NCI-H1436 treated with DMSO at 0.1 percent for 48 hours (cell line): ENCODE measurements around the gene ASH1L.
A peak's percentile ranks its signal among the peaks of the same experiment; 100 is the strongest.
"Not testable (repeated sequence)": the region's sequence is repeated elsewhere in the genome, so short reads cannot be mapped to it uniquely, and the experiment has no call there.

Source experiments
- DNase-seq: peaks from one replicate; lab custom pipeline; 2025; lab: John Stamatoyannopoulos, UW

ASH1L gene

GRCh38 chr1:155562581-155563376 lies at the start of gene ASH1L:
ASH1L (minus strand) TSS chr1:155562803; CDS start chr1:155521519, 41,284 bp downstream.
- peak; percentile 48 for DNase-seq

GRCh38 chr1:155610257-155610647 lies 47.6 kb upstream of the ASH1L start:
- not testable (repeated sequence) for DNase-seq

GRCh38 chr1:155609515-155610256 lies 47.1 kb upstream of the ASH1L start, which contains the start of gene MSTO1:
MSTO1 (plus strand) TSS chr1:155610218; CDS start chr1:155610249, 31 bp downstream.
- peak; percentile 83 for DNase-seq

GRCh38 chr1:155608888-155609225 lies 46.3 kb upstream of the ASH1L start:
- DNase-seq = no peak

- no peak for DNase-seq
These were observed 45.1 kb upstream of the ASH1L start for GRCh38 chr1:155607708-155608107.

- not testable (repeated sequence) for DNase-seq
These were observed 37.4 kb upstream of the ASH1L start for GRCh38 chr1:155599828-155600572.

- DNase-seq = no peak
These were observed 36.3 kb upstream of the ASH1L start for GRCh38 chr1:155598842-155599331.

- no peak for DNase-seq
These were observed 34.3 kb upstream of the ASH1L start for GRCh38 chr1:155596864-155597263.

- DNase-seq = not testable (repeated sequence)
These were observed 33.4 kb upstream of the ASH1L start for GRCh38 chr1:155595877-155596474.

- no peak for DNase-seq
These were observed 29.2 kb upstream of the ASH1L start for GRCh38 chr1:155591770-155592169.

GRCh38 chr1:155590516-155591247 lies 28.1 kb upstream of the ASH1L start:
- not testable (repeated sequence) for DNase-seq

- DNase-seq = not testable (repeated sequence)
These were observed 26.7 kb upstream of the ASH1L start for GRCh38 chr1:155589282-155589681.

- not testable (repeated sequence) for DNase-seq
These were observed 21.2 kb upstream of the ASH1L start for GRCh38 chr1:155583846-155584245.

GRCh38 chr1:155575608-155576007 lies 13.0 kb upstream of the ASH1L start:
- DNase-seq = not testable (repeated sequence)

- DNase-seq = no peak
These were observed 11.5 kb upstream of the ASH1L start for GRCh38 chr1:155574077-155574476.

- no peak for DNase-seq
These were observed 8.0 kb upstream of the ASH1L start for GRCh38 chr1:155570593-155570990.

- DNase-seq = no peak
These were observed 7.5 kb upstream of the ASH1L start for GRCh38 chr1:155569988-155570592.

- not testable (repeated sequence) for DNase-seq
These were observed 897 bp upstream of the ASH1L start for GRCh38 chr1:155563377-155564022.

GRCh38 chr1:155561779-155562580 lies 623 bp downstream of the ASH1L start:
- not testable (repeated sequence) for DNase-seq
